Erythroblast (primary cell): ENCODE data around the gene ERC2.

Experiments used
- GATA1 ChIP-seq: IDR thresholded peaks from 2 replicates; pipeline ENCODE4 v1.6.1; 2011; ENCODE audit warnings: low read depth, mild to moderate bottlenecking, control low read depth, low read length, moderate library complexity
- POLR2A ChIP-seq: IDR thresholded peaks from 2 replicates; pipeline ENCODE4 v1.6.1; 2011; ENCODE audit warnings: mild to moderate bottlenecking, low read length

- no peak for TF ChIP-seq POLR2A
- no peak for TF ChIP-seq GATA1
These were observed 345.4 kb downstream of the ERC2 start for GRCh38 chr3:56122911-56123310.
